ENCODE data around the gene ATOX1.
"Not testable (repeated sequence)": the region's sequence is repeated elsewhere in the genome, so short reads cannot be mapped to it uniquely, and the experiment has no call there.

The ATOX1 gene

DNA sequence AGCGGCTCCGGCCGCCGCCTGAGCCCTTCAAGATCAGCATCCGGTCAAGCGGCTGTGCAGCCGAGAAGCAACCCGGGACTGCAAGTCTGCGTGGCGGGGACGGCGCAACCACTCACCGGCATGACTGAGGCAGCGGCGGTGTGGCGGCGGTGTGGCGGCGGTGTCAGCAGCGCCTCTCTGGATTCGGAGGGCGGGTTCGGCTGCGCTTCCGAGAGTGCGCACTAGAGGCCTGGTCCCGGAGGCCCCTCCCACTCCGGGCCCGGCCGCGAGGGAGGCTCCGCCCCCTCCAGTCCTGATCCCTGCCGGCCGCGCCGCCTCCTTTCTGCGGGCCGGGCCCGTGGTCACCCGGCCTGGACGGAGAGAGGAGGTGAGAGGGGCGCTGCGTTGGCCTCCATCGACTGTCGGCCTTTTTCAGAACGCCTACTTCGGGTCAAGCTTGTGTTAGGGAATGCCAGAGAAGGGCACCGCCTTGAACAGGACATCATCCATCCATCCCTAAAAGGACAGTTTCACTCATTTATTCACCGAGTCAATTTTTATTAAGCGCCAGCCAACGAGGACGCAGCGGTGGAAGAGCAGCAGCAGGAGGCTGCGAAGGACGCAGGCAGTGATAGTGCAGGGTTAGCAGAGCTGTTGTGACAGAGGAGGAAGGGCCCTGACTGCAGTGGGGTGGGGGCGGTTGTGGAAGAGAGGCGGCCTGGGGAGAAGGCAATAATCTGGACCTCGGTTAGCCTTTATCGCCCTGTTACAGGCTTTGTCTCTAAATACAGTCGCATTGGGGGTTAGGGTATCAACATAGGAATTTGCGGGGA lies at the start of gene ATOX1:
TSS of gene ATOX1 (minus strand) at position 202 of the 812 bp plus-strand sequence. CDS start at position 122, 80 bp downstream.
- peak; percentile 93 for DNase-seq

GRCh38 chr5:151805414-151806223 lies 47.2 kb upstream of the ATOX1 start:
- DNase-seq = no peak

- no peak for DNase-seq
Observed at GRCh38 chr5:151800532-151800931, 42.1 kb upstream of the ATOX1 start.

DNA sequence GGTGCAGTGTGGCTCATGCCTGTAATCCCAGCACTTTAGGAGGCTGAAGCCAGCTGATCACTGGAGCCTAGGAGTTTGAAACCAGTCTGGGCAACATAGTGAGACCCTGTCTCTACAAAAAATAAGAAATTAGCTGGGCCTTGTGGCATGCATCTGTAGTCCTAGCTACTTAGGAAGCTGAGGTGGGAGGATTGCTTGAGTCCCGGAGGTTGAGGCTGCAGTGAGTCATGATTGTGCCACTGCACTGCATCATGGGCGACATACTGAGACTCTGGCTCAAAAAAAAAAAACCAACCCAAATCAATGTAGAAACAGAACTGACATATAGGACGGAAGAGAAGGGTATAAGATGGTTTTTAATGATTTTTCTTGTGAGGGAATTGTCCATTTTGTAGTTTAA lies 41.0 kb upstream of the ATOX1 start:
- DNase-seq = no peak

- DNase-seq = no peak
Observed at GRCh38 chr5:151798674-151799073, 40.2 kb upstream of the ATOX1 start.

DNA sequence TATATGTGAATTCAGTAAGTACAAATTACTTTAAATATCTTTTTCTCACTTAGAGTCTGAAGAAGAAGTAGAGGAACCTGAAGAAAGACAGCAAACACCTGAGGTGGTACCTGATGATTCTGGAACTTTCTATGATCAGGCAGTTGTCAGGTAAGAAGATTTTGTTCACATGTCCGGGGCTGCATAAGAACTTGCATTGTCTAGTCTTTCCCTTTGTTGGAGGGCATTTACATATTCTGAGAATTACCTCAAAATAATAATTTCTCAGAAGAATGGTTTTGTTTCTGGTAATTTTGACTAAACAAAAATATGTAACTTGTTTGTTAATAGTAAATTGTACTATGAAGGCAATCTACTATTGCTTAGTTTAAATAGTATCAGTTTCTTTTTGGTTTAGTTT lies 37.0 kb upstream of the ATOX1 start:
- DNase-seq = no peak

- DNase-seq = no peak
Observed at GRCh38 chr5:151793358-151793757, 34.9 kb upstream of the ATOX1 start.

- DNase-seq = no peak
Observed at GRCh38 chr5:151787817-151788216, 29.4 kb upstream of the ATOX1 start.

DNA sequence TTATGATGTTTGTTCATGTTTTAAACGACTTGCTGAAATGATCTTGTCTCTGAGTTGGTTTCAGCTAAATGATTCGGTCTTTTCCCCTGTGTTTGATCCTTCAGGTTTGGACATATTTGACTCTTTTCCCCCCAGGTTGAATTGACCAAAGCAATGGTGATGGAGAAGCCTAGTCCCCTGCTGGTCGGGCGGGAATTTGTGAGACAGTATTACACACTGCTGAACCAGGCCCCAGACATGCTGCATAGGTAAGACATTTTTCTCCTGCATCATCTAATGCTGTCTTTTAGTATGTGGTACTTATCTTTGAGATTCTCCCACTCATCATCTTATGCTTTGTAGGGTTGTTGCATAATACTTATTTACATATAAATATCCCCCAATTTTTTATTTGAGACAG lies 28.0 kb upstream of the ATOX1 start:
- DNase-seq = no peak

DNA sequence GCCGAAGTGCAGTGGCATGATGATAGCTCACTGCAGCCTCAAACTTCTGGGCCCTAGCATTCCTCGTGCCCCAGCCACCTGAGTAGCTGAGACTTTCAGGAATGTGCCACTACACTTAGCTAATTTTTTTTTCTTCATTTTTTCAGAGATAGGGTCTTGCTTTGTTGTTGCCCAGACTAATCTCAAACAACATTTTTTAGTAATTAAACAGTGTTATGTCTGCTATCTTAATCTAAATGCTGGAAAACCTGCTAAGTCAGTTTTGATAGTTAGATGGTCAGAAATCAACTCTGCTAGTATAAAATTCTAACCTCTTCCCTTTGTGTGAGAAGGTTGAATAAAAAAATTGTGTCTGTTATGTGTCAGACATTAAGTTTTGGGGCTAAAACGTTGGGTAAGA lies 25.7 kb upstream of the ATOX1 start:
- no peak for DNase-seq

DNA sequence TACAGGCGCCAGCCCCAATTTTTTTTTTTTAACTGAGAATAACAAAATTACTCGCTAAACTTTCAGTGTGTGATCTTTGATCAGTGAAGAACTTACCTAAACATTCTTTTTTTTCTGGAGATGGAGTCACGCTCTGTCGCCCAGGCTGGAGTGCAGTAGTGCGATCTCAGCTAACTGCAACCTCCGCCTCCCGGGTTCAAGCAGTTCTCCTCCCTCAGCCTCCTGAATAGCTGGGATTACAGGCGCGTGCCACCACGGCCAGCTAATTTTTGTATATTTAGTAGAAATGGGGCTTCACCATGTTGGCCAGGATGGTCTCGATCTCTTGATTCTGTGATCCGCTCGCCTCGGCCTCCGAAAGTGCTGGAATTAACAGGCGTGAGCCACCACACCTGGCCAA lies 25.2 kb upstream of the ATOX1 start:
- not testable (repeated sequence) for DNase-seq

DNA sequence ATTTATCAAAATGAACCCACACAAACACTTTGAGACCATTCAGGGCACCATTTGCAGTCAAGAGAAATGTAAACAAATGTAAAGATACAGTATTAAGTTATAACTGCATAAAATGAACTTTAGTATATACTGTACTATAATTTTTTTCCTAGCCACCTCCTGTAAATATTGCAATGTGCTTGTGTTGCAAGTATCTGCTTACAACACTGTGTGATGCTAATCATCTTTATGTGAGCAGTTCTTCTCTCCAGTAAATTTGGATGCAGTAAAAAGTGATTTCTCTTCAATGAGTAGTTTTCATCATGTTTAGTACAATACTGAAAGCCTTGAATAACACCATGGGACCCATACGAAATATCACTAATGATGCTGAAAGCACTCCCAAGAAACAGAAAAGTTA lies 22.8 kb upstream of the ATOX1 start:
- DNase-seq = no peak

DNA sequence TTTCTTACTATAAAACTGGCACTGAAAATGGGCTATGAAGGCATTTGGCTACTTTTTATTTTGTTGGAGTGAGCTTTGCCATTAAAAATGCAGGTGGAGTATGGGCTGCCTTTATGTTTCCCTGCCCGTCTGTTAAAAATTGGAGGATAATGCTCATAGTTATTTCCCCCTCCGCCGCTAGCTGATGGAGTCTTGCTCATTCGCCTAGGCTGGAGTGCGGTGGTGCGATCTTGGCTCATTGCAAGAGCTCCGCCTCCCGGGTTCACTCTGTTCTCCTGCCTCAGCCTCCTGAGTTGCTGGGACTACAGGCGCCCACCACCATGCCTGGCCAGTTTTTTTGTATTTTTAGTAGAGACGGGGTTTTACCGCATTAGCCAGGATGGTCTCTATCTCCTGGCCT lies 21.9 kb upstream of the ATOX1 start:
- no peak for DNase-seq

DNA sequence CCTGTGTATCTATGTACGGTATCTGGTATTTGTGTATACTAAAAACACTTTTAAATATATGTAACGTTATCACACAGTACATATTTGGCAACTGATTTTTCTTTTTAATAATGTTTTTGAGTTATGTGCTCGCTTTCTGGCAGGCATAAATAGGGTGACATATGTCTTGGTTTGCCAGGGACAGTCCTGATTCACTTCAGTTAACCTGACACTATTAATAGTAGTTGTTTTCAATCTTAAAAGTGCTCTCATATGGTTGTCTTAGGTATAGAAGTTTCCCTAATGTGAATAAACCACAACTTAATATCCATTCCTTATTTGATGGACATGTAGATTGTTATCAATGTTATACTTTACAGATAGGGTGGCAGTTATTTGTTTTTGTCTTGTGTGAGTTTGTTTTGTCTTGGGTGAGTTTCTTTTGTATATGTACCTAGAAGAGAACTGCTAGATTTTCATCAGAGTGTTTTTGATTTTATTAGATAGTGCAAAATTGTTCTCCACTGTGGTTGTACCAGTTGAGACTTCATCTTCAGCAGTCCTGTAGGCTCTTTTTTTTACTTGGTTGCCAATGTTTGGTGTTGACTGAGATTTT lies 21.2 kb upstream of the ATOX1 start:
- DNase-seq = no peak

- no peak for DNase-seq
Observed at GRCh38 chr5:151775025-151775606, 16.7 kb upstream of the ATOX1 start.

- no peak for DNase-seq
Observed at GRCh38 chr5:151773951-151774350, 15.5 kb upstream of the ATOX1 start.

- DNase-seq = peak; percentile 54
Observed at GRCh38 chr5:151772846-151773561, 14.6 kb upstream of the ATOX1 start.

DNA sequence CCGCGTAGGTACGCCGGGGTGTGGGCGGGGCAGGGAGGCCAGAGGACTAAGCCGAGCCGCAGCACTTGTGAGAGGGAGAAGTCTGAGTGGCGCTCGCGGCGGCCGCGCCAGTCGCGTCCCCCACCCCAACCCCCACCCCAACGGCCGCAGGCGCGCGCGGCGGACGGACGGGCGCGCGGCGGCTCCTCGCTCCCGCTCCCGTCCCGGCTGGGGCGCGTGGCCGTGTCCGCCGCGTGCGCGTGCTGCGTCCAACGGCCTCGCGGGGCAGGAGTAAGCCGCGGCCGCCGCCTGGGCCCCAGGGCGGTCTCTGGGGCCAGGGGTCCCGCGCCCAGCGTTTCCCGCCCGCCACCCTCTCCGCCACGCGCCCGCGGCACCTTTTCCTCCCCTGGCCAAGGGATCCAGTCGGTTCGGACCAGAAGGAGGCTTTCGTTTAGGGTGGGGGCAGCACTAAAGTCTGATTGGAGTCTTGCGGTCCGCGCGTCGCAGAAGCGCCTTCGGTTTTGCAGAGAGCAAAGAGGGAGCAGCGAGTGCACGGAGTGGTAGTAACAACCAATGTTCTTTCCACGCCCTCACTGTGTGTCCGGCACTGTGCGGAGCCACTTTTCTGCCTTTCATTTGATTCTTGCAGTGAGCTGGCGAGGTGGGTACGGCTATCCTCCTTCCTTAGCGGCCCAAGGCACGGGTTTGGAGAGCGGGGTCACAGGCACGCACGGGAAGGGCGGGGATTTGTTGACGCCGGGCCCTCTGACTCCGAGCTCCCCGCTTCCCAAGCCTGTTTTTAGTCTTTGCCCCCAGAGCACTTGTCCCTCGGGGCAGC lies 13.8 kb upstream of the ATOX1 start:
- peak; percentile 71 for DNase-seq

DNA sequence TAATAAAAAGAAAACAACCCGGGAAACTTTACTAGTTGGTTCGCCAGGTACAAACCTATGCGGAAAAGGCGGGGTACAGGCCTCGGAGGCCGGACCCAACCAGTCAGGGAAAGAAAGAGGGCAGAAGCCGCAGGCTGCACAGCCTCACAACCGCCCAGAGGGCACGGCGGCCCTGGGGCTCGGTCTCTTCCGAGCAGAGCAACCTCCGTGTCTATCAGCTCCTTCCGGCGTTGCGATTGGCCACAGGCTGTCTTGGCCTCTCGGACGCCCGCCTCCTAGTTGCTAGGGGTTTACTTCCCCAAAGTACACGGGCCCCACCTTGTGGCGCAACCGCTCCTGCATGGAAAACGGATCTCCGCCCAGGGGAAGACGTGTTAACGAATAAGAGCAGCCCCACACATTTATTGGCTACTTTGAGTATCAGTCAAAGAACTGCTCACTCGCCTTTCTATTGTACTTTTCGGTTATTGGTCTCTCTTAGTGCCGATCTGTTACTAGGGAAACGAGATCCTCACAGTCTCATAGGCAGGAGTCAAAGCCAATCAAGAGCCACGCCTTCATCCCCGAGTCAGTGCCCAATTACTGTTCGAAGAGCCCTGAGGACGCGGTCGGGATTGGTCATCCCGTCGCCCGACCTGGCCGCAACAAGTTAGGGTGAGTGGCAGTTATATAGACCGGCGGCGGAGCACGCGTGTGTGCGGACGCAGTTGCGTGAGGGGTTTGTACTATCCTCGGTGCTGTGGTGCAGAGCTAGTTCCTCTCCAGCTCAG lies 13.0 kb upstream of the ATOX1 start, which contains the start of gene G3BP1:
TSS of gene G3BP1 (plus strand) at position 696 of the 770 bp plus-strand sequence. CDS start 14,667 bp downstream, outside the sequence.
- DNase-seq = peak; percentile 98

GRCh38 chr5:151770383-151771258 lies 12.2 kb upstream of the ATOX1 start:
- DNase-seq = peak; percentile 87
